Cardiac muscle cell (in vitro differentiated cells and primary cell): ENCODE results near the gene SULT1C2. TPM values are rescaled to one million over a fixed set of nuclear protein-coding genes. Genes with fewer than 3 reads are reported as not detected.

Source experiments
- DNase-seq, 2 donors: peaks; one replicate each; pipeline versions ENCODE4 v3.0.0 to v3.0.0-alpha.2; 2010 to 2017; ENCODE audit warnings: low read depth in 1 of 2, low spot score in 1 of 2
- H3K27ac ChIP-seq: fragments of 200-600 bp; sonication (generic); 2 replicates; pipeline ENCODE4 v1.5.1; 2016
- H3K27me3 ChIP-seq: fragments of 200-600 bp; sonication (generic); 2 replicates; pipeline ENCODE4 v1.6.0; 2016; ENCODE audit warnings: control low read depth
- H3K36me3 ChIP-seq: fragments of 200-600 bp; sonication (generic); 2 replicates; pipeline ENCODE4 v1.5.1; 2016; ENCODE audit warnings: control low read depth
- H3K4me1 ChIP-seq: fragments of 200-600 bp; sonication (generic); 2 replicates; pipeline ENCODE4 v1.8.1; 2017; ENCODE audit warnings: low read depth, mild to moderate bottlenecking, mixed run types
- H3K4me3 ChIP-seq: fragments of 200-600 bp; sonication (generic); 2 replicates; pipeline ENCODE4 v1.5.1; 2016; ENCODE audit warnings: mild to moderate bottlenecking
- H3K9me3 ChIP-seq: fragments of 200-600 bp; sonication (generic); 2 replicates; pipeline ENCODE4 v1.5.1; 2017; ENCODE audit warnings: low read depth, mild to moderate bottlenecking, control low read depth
- CTCF ChIP-seq: IDR thresholded peaks from 2 replicates; pipeline ENCODE4 v1.5.1; 2012; ENCODE audit warnings: low read depth, mild to moderate bottlenecking, low read length
- polyA plus RNA-seq: library from polyadenylated mRNA; unstranded; fragments of >200 nt; fragmentation: Nextera tagmentation; extraction: Ambion mirVana; gene quantifications from 2 replicates; pipeline ENCODE4 v1.2.1, GENCODE V29; 2016
- total RNA-seq: library from RNA; depleted of rRNA; stranded (reverse); fragments of >200 nt; gene quantifications from 2 replicates; pipeline ENCODE4 v1.2.3, GENCODE V29; 2016

Gene SULT1C2
- total and polyA plus RNA-seq, 2 experiments from 2014 or later = 1.1 to 3.2 TPM

DNA sequence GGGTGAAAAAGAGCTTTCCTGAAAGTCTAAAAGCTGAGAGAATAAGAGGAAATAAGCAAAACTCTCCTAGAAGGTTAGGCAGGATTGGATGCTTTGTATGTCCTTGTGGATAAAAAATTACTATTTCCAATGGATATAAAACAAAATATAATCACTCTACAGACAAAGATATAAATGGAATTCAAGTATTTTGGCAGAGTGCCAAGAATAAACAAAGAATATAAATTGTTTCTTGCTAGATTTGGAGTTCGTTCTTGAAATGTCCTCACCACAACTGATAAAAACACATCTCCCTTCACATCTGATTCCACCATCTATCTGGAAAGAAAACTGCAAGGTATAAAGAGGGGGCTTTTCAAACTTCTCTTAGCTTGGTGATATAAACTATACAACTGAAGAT lies 35.6 kb upstream of the SULT1C2 start:
- no peaks in the 10 kb centered on the region for H3K9me3 ChIP-seq
- TF ChIP-seq CTCF = no peak
- H3K27ac ChIP-seq = no peak overlapping the region
- DNase-seq = peak in 1 of 2 donors; percentile 15
- H3K36me3 ChIP-seq = no peaks in the 10 kb centered on the region
- H3K27me3 ChIP-seq = no peaks in the 10 kb centered on the region
- no peak overlapping the region for H3K4me3 ChIP-seq
- no peaks in the 10 kb centered on the region for H3K4me1 ChIP-seq

DNA sequence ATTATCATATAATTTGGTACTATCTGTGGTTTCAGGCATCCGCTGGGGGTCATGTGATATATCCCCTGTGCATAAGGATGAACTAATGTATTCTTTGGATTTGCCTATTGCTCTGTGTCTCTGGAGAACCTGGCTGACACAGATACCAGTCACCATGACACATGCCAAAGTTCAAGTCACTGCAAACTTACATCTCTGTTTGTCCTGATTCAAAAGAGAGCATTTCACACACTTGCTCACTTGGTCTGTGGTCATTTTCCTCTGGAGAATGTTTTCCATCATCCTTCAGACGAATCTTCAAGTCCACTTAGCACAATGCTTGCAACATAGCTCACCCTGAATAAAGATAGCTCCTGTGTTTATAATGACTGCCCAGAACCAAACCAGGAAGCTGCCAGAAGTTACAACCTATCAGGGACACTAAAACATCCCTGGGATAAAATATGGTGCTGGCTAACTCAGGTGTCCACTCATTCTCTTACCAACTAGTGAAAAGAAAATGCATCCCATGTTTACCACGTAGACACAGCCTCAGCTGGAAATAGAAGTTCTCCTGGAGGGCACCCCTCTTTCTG lies 30.9 kb upstream of the SULT1C2 start:
- Histone ChIP-seq H3K36me3 (no peaks in the 10 kb centered on the region), H3K4me3 (no peak overlapping the region), H3K9me3 (no peaks in the 10 kb centered on the region), H3K4me1 (no peaks in the 10 kb centered on the region), H3K27me3 (no peaks in the 10 kb centered on the region), H3K27ac (no peak overlapping the region)
- TF ChIP-seq CTCF = no peak
- DNase-seq = no peak

DNA sequence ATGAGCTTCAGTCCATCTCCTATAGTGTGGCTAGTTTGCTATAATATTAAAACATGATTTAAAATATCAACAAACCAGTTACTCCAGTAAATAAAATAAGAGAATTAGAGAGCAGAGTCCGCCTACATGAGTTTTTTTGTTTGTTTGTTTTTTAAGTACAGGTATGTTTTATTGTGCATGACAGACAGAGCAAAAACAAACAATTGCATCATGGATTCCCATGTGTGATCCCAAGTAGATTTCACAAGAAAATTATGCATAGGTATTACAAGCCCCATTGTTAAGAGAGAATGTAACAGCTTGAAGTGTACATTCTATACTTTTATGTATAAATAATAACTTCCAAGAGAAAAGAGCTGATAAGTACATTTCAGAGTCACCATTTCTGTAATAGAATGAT lies 27.9 kb upstream of the SULT1C2 start:
- no peak for DNase-seq
- H3K9me3 ChIP-seq = no peaks in the 10 kb centered on the region
- TF ChIP-seq CTCF = no peak
- H3K27me3 ChIP-seq = no peaks in the 10 kb centered on the region
- no peaks in the 10 kb centered on the region for H3K36me3 ChIP-seq
- no peak overlapping the region for H3K4me3 ChIP-seq
- H3K27ac ChIP-seq = no peak overlapping the region
- no peaks in the 10 kb centered on the region for H3K4me1 ChIP-seq

DNA sequence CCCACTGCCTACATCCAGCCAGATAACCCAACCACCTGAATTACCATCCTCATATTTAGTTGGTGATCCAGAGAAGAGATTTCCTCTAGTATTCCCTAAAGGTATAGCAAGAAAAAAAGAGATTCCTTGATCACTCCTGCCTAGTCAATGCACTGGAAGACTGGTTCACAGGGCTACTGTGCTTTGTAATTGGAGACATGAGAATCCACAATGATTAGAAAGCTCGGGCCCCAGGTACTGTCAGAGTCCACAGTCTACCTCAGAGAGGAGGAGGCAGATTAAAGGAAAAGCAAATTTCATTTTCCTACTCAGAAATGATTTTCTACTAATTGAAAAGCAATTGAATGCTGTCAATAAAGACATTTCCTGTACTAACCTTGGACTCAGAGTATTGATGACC lies 26.7 kb upstream of the SULT1C2 start:
- H3K27ac ChIP-seq = no peak overlapping the region
- TF ChIP-seq CTCF = no peak
- H3K36me3 ChIP-seq = no peaks in the 10 kb centered on the region
- no peaks in the 10 kb centered on the region for H3K4me1 ChIP-seq
- no peaks in the 10 kb centered on the region for H3K27me3 ChIP-seq
- H3K4me3 ChIP-seq = no peak overlapping the region
- DNase-seq = no peak
- H3K9me3 ChIP-seq = no peaks in the 10 kb centered on the region

GRCh38 chr2:108263401-108263800 lies 25.3 kb upstream of the SULT1C2 start:
- Histone ChIP-seq H3K9me3 (no peaks in the 10 kb centered on the region), H3K27ac (no peak overlapping the region), H3K27me3 (no peaks in the 10 kb centered on the region), H3K36me3 (no peaks in the 10 kb centered on the region), H3K4me1 (no peaks in the 10 kb centered on the region), H3K4me3 (no peak overlapping the region)
- no peak for TF ChIP-seq CTCF
- DNase-seq = no peak

- DNase-seq = no peak
- H3K4me1 ChIP-seq = no peaks in the 10 kb centered on the region
- no peaks in the 10 kb centered on the region for H3K9me3 ChIP-seq
- TF ChIP-seq CTCF = no peak
- no peaks in the 10 kb centered on the region for H3K27me3 ChIP-seq
- no peaks in the 10 kb centered on the region for H3K36me3 ChIP-seq
- no peak overlapping the region for H3K4me3 ChIP-seq
- H3K27ac ChIP-seq = no peak overlapping the region
Measured at GRCh38 chr2:108266218-108266617, 22.5 kb upstream of the SULT1C2 start.
